GM21447 (cell line): ENCODE results near the gene CHST11.

Source experiments
- ATAC-seq: cut with Tn5 transposase; IDR thresholded peaks from one replicate; pipeline ENCODE4 v1.9.1; 2021; ENCODE audit not compliant: unreplicated experiment

CHST11 gene

DNA sequence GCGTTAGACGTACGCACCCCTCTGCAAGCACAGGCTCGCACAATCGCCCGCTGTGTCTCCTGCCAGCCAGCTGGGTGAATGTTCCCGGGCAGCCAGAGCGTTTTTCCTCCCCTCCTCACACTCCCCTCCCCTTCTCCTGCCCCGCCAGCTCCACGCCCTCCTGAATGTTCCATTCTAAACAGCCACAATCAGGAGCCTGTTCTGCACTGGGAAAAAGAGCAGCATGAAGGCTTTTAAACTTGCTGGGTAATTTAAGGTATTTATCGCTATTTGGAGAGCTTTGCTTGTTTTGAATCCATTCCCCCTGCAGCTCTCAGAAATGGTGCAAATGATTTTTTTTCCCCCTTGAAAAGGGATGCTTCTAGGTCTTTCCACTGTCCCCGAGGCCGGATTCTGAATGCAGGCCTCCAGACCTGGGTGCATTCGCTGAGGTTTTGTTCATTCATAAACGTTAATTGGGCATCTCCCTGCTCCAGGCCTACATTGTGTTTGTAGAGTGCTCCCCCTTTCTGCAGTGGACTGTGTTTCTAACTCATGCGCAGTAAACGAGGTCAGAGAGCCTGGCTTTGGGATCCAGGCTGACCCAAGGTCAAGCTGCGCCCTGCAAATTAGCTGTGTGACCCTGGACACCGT lies 212.5 kb downstream of the CHST11 start:
- no peak for ATAC-seq

- peak; percentile 64 for ATAC-seq
Observed at GRCh38 chr12:104669851-104670337, 213.1 kb downstream of the CHST11 start.

GRCh38 chr12:104670439-104671408 lies 214.0 kb downstream of the CHST11 start:
- ATAC-seq = no peak

DNA sequence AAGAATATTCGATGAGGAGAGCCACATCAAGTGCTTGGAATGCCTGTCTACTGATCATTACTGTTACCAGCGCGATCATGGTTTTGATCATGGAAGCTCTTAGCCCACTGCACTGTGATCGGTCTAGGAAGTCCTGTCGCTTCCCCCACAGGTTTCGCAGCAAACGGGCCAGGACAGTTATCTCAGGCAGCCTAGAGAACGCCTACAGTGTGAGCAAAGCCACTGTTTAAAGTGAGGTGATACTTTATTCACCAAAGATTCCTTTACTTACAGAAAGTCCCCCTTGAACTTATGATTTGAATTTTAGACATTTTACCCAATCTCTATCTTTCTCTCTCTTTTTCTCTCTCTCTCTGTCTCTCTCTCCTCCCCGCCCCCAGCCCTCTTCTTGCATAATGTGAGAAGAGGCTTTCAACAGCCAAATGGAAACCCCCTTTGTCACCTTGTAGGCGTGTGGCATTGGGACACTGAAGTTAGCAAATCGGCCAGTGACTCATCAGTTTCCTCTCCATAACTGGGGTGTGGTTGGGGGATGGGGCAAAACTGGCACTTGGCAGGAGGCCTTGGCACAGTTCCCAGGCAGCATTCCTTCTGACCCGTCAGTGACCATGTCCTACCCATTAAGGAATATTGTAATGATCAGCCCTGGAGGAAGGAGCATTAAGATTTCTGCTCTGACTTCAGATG lies 214.8 kb downstream of the CHST11 start:
- peak; percentile 65 for ATAC-seq

GRCh38 chr12:104672096-104672445 lies 215.3 kb downstream of the CHST11 start:
- no peak for ATAC-seq

DNA sequence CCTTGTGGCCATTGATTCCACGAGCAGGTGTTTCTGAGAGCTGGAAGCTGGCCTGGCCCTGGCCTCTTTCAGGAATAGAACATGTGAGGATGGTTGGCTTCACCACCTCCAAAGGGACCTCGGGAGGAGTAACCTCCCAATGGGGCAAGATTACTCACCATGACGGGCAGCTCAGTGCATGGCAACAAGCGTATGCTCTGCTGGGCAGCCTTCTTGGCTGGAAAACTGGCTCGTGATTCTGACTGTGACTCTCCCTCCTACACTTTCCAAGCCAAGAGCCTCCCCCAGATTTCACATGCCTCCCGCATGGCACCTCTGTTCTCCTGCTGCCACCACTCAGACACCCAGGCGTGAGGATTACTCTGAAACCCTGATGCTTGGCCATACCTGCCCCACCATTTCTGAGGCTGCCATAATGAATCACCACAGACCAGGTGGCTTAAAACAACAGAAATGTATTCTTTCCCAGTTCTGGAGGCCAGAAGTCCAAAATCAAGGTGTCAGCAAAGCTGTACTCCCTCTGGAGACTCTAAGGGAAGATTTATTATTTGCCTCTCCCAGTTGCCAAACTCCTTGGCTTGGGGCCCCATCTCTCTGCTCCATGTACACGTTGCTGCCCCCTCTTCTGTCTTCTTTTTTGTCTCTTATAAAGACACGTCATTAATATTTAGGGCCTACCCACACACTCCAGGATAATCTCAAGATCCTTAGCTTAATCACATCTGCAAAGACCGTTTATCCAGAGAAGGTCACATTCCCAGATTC lies 215.9 kb downstream of the CHST11 start:
- no peak for ATAC-seq

DNA sequence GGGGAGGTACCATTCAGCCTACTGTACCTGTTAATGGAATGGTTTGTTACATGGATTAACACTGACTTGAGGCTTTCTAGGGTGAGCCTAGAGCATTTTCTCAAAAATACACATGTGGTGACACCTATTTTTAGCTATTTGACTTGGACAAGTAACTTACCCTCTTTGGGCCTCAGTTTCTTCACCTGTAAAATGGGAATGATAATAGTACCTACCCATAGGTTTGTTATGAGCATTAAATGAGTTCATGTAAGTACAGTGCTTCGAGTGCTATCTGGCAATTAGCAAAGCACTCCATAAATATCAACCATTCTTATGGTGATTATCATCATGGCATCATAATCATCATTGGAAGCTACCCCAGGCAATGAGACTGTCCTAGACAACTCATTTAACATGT lies 216.5 kb downstream of the CHST11 start:
- no peak for ATAC-seq

- ATAC-seq = no peak
Observed at GRCh38 chr12:104673696-104674482, 217.1 kb downstream of the CHST11 start.

GRCh38 chr12:104676636-104677035 lies 219.9 kb downstream of the CHST11 start:
- no peak for ATAC-seq

- no peak for ATAC-seq
Observed at GRCh38 chr12:104677441-104678089, 220.8 kb downstream of the CHST11 start.

DNA sequence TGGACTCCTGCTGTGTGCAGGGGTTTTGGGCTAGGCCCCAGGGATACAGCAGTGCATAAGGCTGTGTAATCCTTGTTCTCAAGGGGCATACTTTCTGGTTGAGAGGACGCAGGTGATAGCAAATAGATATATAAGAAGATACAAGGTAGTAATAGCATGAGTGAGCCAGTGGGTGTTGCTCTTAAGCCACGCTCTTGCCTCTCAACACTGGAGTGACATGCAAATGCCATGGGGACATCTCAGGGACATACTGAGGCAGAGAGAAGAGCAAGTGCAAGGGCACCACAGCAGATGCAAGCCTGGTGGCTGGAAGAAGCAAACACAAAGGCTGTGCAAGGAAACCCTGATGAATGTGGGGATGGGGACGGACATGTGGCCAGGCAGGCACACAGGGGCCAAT lies 223.3 kb downstream of the CHST11 start:
- no peak for ATAC-seq

DNA sequence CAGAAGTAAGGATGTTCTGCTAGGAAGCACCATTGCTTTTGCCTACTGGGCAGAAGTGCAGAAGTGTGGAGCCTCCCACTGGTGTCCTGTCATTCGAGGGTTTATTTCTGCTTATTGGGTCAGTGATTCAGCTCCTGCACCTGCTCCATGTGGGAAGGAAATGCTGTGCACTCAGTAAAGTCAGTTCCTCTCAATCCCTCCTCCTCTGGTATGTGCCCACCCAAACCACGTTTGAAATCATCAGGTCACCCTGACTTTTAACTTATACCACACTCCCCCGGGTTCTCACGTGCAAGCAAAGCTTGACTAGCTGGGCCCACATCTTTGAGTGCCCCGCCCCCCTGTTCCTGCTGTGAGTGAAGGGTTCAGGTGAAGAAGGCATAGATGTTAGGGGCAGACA lies 223.7 kb downstream of the CHST11 start:
- no peak for ATAC-seq

GRCh38 chr12:104681012-104681690 lies 224.4 kb downstream of the CHST11 start:
- no peak for ATAC-seq

DNA sequence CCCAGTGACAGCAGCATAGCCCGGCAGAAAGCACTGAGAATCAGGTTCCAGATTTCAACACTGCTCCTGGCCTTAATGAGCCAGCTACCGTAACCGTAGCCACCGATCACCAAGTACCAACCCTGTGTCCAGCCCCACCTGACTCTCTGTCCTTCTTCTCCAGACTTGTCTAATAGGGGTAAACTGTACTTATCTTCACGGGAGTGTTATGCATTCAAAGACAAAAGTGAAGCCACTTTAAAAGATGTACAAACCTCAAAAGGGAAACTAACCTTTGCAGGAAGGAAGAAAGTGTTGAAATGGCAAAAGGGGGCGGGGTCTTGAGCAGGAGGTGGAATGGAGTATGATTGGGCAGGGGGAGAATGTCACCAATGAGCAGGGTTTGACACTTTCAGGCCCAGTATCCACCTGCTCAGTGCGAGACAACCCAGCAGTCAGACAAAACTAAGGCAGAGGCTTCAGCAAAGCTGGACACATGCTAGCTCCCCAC lies 226.1 kb downstream of the CHST11 start:
- peak; percentile 50 for ATAC-seq

DNA sequence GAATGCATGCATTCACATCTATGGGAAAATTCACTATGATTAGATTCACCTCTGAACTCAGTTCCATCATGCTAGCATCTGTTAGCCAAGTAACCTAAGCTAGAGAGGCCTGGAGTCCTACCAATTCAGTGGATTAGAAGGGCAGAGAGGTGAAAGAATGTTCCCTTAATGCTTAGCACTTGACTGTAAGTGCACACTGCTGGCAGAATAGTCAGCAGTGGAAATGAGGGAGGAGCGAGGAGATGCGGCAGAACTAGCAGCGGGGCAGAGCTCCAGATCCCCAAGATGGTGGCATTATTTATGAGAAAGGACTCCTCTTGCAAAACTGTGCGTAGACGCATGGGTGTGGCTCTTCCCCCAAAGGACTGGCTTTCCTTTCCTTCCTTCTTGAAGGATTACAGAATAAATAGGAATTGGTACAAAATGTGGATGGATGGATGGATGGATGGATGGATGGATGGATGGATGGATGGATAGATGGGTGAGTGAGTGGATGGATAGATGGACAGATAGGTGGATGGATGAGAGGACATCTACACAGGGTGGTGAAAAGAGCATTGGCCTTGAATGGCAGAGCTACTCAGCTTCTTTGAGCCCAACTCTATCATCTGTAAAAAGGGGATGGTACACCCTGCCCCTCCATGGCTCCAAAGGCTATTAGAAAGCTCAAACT lies 227.2 kb downstream of the CHST11 start:
- ATAC-seq = no peak

GRCh38 chr12:104684884-104685283 lies 228.1 kb downstream of the CHST11 start:
- ATAC-seq = no peak

GRCh38 chr12:104685366-104685765 lies 228.6 kb downstream of the CHST11 start:
- no peak for ATAC-seq

DNA sequence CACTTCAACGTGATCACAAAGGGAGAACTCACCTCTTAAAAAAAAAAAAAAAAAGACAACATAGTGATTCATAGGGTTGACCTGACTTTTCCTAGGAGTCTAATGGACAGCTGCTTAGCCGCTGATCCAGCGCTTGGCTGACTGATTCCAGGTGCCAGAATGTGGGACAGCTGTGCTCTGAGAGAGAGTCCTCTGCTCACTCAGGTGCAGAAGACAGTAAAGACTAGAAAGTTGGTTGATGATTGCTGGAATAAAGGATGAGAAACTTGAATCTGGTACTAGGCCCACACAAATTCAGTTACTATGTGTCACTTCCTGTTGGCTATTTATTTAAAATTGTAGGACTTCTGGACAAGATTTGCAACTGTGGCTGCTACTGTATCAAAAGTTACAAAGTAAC lies 229.4 kb downstream of the CHST11 start:
- no peak for ATAC-seq
